Measurements from ENCODE around the gene STUM. TPM values are rescaled to one million over a fixed set of nuclear protein-coding genes. Genes with fewer than 3 reads are reported as not detected.
"Not testable (repeated sequence)": the region's sequence is repeated elsewhere in the genome, so short reads cannot be mapped to it uniquely, and the experiment has no call there.

STUM gene
- total RNA-seq, 1 experiment from 2014 or later: 0.32 TPM

DNA sequence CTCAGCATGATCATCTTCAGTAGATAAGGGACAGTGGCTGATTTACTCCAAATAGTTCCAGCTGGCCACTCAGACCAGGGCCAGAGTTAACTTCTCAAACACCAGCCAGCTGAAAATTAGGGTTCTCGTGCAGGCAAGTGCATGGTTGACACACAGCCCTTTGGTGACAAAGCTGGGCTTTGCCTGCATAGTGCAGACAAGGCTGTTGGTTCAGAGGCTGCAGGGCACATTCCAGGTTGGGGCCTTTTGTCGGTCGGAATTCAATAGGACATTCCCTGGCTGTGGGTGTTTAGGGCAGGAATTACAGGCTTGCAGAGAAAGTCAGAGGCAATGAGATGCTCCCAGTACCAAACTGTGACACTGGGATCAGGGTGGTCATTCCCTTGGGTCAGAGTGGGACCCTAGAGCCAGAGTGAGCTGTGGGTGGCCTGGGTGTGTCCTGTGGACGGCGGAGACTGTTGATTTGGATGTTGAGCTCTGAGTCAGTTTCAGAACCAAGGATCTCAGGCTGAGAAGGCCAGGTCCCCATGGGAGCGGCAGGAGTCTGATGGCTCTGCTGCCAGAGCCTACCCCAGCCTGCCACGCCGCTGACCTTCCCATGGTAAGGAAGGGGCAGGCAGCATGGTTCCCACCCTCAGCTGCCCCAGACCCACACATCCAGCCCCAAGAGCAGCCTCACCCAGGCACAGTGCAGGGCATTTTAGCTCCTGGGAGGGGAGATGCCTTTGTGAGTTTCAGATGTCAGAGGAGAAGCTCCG, 56.2 kb downstream of the STUM start:
- DNase-seq (ENCODE audit: low read depth, low spot score): no peak
- in situ Hi-C loops (cut with HindIII; ENCODE audit: low pct_unique_long_range_greater_than_20kb, low sequenced_read_pairs): no loop called here

- DNase-seq (ENCODE audit: low read depth, low spot score): no peak
- in situ Hi-C loops (cut with HindIII; ENCODE audit: low pct_unique_long_range_greater_than_20kb, low sequenced_read_pairs): no loop called here
Observed at GRCh38 chr1:226605318-226605950, 56.9 kb downstream of the STUM start.

DNA sequence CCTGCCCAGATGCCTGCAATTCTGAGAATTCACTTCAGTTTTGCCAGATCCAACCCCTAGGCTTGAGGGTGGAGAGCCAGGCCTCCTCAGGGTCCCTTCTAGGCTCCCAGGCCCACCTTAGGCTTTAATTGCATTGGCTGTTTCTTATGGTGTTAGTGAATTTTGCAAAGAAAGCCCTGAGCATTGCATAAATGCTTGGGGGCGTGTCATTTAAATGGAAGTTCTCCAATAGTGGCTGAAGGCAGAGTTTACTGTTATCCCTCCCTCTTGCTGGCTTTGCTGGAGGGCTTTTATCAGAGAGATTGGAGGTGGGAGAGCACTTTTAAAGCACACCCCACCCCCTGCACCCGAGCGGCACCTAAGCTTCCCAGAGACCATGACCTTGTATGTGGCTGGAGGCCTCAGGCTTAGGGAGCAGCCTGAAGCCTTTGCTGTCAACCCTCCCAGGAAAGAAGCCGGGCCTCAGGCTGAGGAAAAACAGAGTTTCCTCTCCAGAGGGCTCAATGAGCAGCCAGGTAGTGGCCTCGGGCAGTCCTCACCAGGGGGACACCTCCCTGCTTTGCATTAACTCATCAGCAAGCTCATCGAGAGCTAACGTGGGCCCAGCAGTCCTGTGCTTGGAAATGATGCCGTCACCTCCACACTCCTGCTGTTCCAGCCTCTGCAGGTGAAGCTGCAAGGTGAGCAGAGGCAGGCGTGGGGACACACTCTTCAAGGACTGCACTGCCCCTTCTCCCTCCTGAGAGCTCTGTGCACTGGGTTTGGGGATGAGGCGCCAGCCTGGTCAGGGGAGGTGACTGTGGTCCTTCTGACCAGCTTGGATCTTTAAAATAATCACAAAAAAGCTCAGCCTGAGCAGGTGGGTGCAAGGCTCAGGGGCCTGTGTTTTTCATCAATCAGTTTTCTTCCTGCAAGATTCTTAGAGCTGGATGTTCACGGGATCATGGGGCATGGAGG, 58.0 kb downstream of the STUM start:
- DNase-seq (ENCODE audit: low read depth, low spot score): no peak
- in situ Hi-C loops (cut with HindIII; ENCODE audit: low pct_unique_long_range_greater_than_20kb, low sequenced_read_pairs): no loop called here

- in situ Hi-C loops (cut with HindIII; ENCODE audit: low pct_unique_long_range_greater_than_20kb, low sequenced_read_pairs): no loop called here
- DNase-seq (ENCODE audit: low read depth, low spot score): no peak
Observed at GRCh38 chr1:226607268-226607660, 58.7 kb downstream of the STUM start.

GRCh38 chr1:226607821-226608220, 59.3 kb downstream of the STUM start:
- in situ Hi-C loops (cut with HindIII; ENCODE audit: low pct_unique_long_range_greater_than_20kb, low sequenced_read_pairs): no loop called here
- DNase-seq (ENCODE audit: low read depth, low spot score): no peak

DNA sequence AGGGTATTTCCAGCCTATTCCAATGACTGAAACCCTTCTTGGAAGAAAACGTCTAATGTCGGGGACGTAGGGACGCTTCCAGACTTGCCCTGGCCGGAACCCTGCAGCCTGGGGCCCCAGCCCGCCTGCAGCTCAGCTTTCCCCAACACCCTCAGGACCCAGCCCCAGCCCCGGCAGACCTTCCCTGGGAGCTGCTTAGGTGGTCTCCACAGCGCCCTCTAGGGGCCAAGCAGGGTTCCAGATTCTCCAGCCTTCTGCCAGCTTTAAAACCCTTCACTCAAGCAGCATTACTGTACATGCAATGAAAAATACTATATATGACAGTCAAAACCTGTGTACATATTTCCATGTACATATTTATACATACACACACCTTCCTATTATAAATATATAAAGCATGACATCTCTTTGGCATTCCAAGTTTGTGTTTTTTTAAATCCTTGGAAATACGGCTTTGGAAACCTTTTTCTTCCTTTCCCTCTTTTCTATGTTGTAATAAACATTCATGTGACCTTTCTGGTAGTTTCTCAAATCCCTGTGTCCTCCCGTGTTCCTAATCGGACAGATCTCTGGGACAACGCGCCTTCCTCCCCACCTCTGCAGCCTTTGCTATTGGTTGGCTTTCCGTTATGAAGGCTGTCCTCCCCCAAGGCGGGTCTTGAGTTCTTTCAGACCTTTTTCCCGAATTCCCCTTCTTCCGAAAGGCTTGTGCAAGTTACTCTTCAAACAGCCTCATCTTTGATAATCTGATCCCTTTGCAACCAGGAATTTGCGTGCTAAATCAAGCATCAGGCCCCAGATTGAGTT, 60.3 kb downstream of the STUM start:
- in situ Hi-C loops (cut with HindIII; ENCODE audit: low pct_unique_long_range_greater_than_20kb, low sequenced_read_pairs): no loop called here
- peak; percentile 80 for DNase-seq (ENCODE audit: low read depth, low spot score)

DNA sequence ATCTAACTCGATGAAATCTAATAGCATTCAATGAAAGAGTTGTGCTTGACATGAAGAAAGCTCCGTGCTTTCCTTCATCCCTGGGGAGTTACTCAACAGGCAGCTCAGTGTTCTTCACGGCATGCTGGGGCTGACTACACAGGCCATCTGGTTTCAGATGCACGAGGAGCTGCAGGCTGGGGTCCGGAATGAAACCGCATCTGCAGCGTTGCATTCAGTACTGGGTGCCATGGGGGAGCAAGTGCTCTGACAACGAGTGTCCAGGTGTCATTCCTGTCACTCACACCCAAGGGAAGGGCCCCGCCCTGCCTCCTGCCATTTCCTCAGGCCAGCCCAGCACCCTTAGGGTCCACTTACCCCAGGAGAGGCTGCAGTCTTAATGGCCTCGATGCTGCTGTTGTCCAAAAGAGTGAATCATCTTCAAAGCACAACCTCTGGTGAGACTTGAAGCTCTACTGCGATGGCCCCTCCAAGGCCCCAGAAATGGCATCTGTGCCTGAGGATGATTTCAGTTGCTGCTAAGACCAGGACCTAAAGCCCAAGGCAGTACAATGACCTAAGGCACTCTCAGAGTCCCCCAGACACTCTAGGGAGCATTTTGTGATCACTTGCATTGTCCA, 61.4 kb downstream of the STUM start:
- in situ Hi-C loops (cut with HindIII; ENCODE audit: low pct_unique_long_range_greater_than_20kb, low sequenced_read_pairs): no loop called here
- peak; percentile 92 for DNase-seq (ENCODE audit: low read depth, low spot score)

GRCh38 chr1:226610671-226611070, 62.1 kb downstream of the STUM start:
- in situ Hi-C loops (cut with HindIII; ENCODE audit: low pct_unique_long_range_greater_than_20kb, low sequenced_read_pairs): no loop called here
- no peak for DNase-seq (ENCODE audit: low read depth, low spot score)

DNA sequence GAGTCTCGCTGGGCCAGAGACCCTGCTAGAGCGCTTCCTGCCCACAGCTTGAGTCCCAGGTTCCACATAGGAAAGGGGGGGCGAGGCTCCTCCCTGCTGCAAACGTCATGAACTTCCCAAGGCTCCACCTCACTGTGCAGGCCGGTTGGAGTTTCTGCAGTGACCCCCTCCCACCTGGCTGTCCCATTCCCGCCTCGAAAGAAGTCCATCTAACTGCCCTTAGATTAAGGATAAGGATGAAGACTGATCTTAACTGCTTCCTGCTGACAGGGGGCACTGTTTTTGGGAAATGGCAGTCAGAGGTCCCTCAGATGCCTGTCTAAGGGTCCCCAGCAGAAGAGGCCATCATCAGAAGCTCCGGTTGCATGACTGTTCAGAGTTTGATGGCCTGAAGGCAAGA, 62.7 kb downstream of the STUM start:
- in situ Hi-C loops (cut with HindIII; ENCODE audit: low pct_unique_long_range_greater_than_20kb, low sequenced_read_pairs): no loop called here

DNA sequence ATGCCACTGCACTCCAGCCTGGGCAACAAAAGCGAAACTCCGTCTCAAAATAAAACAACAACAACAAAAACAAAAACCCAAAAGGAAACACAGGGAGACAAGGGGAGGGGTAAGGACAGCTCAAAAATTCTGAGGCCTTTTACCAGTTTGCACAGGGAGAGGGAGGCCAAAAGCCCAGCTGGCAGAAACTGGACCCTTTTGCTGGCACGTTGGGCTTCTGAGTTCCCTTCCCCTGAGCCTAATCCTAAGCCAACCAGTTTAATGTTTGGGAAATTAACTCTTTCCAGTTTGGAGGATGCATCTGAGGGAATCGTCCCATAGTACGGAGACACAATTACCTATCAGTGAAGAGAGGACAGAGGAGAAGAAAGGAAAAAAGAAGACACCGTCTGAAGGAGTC, 63.4 kb downstream of the STUM start:
- in situ Hi-C loops (cut with HindIII; ENCODE audit: low pct_unique_long_range_greater_than_20kb, low sequenced_read_pairs); DNase-seq (ENCODE audit: low read depth, low spot score): not testable (repeated sequence)

More for the DNA sequence above, 62.7 kb downstream of the STUM start:
- DNase-seq (ENCODE audit: low read depth, low spot score): no peak

DNA sequence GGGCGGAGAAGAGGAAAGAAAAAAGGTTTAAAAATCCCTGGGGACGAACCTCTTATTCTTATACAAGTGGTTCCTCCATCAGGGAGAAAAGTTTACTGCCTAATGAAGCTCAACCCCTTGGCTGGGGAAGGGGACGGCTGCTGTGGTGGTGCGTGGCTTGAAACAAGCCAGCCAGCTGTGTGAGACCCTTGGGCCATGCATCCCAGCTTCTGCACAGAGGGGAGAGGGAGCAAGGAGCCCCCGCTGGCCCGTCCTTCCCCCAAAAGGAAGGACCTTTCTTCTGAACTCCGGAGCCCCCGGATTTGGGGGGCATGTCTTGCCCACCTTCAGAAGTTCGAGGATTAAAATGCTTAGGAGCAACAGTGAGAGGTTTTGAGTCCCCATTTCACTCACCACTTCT, 67.3 kb downstream of the STUM start:
- DNase-seq (ENCODE audit: low read depth, low spot score): no peak
- in situ Hi-C loops (cut with HindIII; ENCODE audit: low pct_unique_long_range_greater_than_20kb, low sequenced_read_pairs): no loop called here

DNA sequence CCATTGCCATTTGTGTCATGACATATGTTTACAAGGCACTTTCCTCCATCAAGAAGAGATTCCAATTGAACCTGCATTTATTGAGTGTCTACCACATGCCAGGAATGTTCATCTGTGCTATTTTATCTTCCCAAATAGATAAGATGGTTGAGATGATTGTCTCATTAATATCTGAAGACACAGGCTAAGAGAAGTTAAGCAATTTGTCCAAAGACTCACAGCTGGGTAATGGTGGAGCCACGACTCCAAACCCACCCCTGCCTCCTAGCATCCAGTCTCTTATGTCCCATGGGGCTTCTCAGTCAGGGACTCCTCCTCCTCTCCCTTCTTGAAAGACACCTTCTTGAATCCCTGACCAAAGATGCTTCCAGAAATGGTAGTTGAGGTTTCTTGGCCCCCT, 68.1 kb downstream of the STUM start:
- in situ Hi-C loops (cut with HindIII; ENCODE audit: low pct_unique_long_range_greater_than_20kb, low sequenced_read_pairs): no loop called here

GRCh38 chr1:226617109-226617508, 68.5 kb downstream of the STUM start:
- no peak for DNase-seq (ENCODE audit: low read depth, low spot score)
- in situ Hi-C loops (cut with HindIII; ENCODE audit: low pct_unique_long_range_greater_than_20kb, low sequenced_read_pairs): no loop called here

More for the DNA sequence above, 68.1 kb downstream of the STUM start:
- no peak for DNase-seq (ENCODE audit: low read depth, low spot score)

DNA sequence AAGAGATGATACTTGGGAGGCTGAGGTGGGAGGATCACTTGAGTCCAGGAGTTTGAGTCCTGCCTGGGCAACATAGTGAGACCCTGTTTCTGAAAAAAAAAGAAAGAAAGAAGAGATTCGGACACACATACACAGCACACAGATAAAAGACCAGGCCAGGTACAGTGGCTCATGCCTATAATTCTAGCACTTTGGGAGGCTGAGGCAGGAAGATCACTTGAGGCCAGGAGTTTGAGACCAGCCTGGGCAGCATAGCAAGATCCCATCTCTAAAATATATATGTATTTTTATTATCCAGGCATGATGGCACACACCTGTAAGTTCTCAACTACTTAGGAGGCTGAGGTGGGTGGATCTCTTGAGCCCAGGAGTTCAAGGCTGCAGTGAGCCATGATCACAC, 69.2 kb downstream of the STUM start:
- in situ Hi-C loops (cut with HindIII; ENCODE audit: low pct_unique_long_range_greater_than_20kb, low sequenced_read_pairs): not testable (repeated sequence)

DNA sequence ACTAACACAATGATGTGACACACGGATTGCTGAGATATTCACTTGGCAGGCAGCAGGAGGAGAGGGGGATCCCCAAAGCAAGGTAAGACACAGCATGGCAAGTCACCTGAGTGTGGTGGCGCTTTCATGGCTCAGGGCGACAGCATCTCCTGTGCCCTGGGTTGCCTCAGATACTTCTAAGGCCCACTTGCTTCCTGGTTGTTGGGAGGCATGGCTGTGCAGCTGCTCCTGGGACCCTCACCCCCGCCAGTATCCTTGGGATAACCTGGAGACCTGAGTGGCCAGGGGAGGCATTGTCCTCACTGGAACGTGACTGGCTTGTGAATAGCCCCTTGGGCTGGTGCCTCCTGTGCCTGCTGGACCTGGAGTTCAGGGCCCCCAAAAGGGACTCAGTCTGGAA, 69.8 kb downstream of the STUM start:
- DNase-seq (ENCODE audit: low read depth, low spot score): no peak
- in situ Hi-C loops (cut with HindIII; ENCODE audit: low pct_unique_long_range_greater_than_20kb, low sequenced_read_pairs): no loop called here

More for the DNA sequence above, 69.2 kb downstream of the STUM start:
- not testable (repeated sequence) for DNase-seq (ENCODE audit: low read depth, low spot score)

- in situ Hi-C loops (cut with HindIII; ENCODE audit: low pct_unique_long_range_greater_than_20kb, low sequenced_read_pairs): no loop called here
- DNase-seq (ENCODE audit: low read depth, low spot score): no peak
Observed at GRCh38 chr1:226619031-226619430, 70.5 kb downstream of the STUM start.

DNA sequence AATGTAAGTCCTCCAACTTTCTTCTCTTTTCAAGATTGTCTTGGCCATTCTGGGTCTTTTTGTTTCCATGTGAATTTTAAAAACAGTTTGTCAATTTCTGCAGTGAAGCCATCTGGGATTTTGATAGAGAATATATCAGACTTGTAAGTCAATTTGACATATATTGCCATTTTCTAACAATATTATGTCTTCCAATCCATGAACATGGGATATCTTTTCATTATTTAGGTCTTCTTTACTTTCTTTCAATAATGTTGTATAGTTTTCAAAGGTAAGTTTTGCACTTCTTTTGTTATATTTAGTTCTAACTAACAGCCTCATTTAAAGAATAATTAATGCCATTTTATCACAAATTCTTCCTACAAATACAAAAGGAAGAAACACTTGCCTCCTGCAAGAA, 73.4 kb downstream of the STUM start:
- in situ Hi-C loops (cut with HindIII; ENCODE audit: low pct_unique_long_range_greater_than_20kb, low sequenced_read_pairs): no loop called here
- DNase-seq (ENCODE audit: low read depth, low spot score): no peak

Measured in SK-MEL-5 (cell line).